ENCODE data around the gene KRT222.

DNA sequence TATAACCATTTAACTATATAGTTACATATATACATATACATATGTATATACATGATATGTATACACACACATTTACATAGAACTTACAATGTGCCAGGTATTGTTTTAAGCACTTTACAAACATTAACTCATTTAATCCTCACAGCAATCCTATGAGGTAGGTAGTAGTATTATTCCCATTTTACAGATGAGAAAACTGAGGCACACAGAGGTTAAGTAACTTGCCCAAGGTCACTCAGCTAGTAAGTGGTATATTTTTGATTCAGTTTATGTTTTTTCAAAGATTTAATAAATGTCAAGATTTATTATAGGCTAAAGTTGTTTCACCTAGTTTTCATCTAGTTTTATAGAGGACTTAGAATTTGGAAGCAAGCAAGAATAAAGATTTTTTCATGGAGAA is 6.6 kb downstream of the KRT222 start:
- TF ChIP-seq, protein P1, sequence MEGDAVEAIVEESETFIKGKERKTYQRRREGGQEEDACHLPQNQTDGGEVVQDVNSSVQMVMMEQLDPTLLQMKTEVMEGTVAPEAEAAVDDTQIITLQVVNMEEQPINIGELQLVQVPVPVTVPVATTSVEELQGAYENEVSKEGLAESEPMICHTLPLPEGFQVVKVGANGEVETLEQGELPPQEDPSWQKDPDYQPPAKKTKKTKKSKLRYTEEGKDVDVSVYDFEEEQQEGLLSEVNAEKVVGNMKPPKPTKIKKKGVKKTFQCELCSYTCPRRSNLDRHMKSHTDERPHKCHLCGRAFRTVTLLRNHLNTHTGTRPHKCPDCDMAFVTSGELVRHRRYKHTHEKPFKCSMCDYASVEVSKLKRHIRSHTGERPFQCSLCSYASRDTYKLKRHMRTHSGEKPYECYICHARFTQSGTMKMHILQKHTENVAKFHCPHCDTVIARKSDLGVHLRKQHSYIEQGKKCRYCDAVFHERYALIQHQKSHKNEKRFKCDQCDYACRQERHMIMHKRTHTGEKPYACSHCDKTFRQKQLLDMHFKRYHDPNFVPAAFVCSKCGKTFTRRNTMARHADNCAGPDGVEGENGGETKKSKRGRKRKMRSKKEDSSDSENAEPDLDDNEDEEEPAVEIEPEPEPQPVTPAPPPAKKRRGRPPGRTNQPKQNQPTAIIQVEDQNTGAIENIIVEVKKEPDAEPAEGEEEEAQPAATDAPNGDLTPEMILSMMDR (conservative IDR thresholded peaks at IDR 0.05 in 1 of 2, IDR thresholded peaks at IDR 0.05 in 1 of 2; ENCODE audit: extremely low read depth in 1 of 2, insufficient read depth in 1 of 2, low read depth in 1 of 2, low read length in 2 of 2): no peak
- no peak for TF ChIP-seq EZH2 (IDR thresholded peaks at IDR 0.05; ENCODE audit: borderline replicate concordance, low read length)

Data from mammary epithelial cell (primary cell).